Activated gamma-delta T cell treated with anti-CD3 and anti-CD28 coated beads, Interleukin-2, amount 50 U/mL, for 16 hours (primary cell): ENCODE results near the gene SLC47A1.
"Not testable (repeated sequence)": the region's sequence is repeated elsewhere in the genome, so short reads cannot be mapped to it uniquely, and the experiment has no call there.

Source experiments
- DNase-seq: peaks from one replicate; pipeline ENCODE4 v3.0.0-alpha.2; 2020; ENCODE audit warnings: low read depth

The SLC47A1 gene, protein sequence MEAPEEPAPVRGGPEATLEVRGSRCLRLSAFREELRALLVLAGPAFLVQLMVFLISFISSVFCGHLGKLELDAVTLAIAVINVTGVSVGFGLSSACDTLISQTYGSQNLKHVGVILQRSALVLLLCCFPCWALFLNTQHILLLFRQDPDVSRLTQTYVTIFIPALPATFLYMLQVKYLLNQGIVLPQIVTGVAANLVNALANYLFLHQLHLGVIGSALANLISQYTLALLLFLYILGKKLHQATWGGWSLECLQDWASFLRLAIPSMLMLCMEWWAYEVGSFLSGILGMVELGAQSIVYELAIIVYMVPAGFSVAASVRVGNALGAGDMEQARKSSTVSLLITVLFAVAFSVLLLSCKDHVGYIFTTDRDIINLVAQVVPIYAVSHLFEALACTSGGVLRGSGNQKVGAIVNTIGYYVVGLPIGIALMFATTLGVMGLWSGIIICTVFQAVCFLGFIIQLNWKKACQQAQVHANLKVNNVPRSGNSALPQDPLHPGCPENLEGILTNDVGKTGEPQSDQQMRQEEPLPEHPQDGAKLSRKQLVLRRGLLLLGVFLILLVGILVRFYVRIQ

GRCh38 chr17:19533718-19534561 is at the start of gene SLC47A1:
Gene SLC47A1, plus strand, starts transcription at chr17:19533854. Its CDS starts 86 bp downstream, at chr17:19533940.
- DNase-seq = no peak

- no peak for DNase-seq
Observed at GRCh38 chr17:19485800-19486340, 47.8 kb upstream of the SLC47A1 start.

GRCh38 chr17:19486351-19487023 is 47.2 kb upstream of the SLC47A1 start:
- no peak for DNase-seq

GRCh38 chr17:19487024-19487600 is 46.5 kb upstream of the SLC47A1 start:
- DNase-seq = no peak

- DNase-seq = no peak
Observed at GRCh38 chr17:19492141-19492540, 41.5 kb upstream of the SLC47A1 start.

GRCh38 chr17:19494961-19495806 is 38.5 kb upstream of the SLC47A1 start:
- no peak for DNase-seq

DNA sequence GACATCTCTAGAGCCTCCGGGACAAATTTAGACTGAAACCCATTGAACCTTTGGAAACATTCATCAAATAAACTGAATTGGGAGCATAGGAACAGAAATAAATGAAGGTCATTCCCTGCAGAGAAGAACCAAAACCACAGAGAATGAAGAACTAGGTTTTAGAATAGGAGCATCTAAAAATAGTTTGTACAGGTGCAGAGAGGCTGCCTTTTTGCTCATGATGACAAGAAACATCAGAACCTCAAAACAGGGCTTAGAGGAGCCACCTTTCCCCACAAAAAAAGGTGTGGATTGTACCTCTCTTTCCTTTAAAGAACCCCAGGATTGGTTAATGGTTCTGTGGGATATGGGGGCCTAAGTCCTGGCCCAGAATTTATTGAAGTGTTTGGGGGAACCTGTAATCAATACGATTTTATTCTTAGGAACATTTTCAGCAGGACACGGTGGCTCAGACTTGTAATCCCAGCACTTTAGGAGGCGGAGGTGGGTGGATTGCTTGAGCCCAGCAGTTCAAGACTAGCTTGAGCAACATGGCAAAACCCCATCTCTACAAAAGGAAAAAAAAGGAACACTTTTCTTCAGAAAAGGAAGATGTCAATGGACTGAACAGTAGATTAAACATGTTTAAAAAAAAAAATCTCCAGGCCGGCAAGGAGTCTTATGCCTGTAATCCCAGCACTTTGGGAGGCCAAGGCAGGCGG is 37.7 kb upstream of the SLC47A1 start:
- DNase-seq = no peak

GRCh38 chr17:19497624-19498023 is 36.0 kb upstream of the SLC47A1 start:
- DNase-seq = no peak

DNA sequence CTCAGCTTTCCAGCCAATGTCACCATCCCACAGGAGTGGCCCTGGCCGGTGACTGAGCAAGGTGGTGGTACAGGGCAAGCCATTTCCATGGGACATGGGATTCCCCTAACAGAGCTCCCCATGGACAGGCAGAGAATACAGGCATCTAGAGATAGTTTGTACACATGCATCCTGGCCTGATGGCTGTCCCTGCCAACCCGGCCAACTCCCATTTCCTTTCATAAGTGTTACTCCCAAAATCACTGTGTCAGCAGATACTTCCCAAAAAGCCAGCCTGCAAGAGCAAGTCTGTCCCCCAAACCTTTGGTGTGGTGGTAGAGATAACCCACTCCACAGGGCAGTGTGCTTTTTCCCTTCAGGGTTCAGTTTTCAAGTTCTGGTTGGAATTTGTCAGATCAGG is 32.4 kb upstream of the SLC47A1 start:
- no peak for DNase-seq

GRCh38 chr17:19502517-19502916 is 31.1 kb upstream of the SLC47A1 start:
- DNase-seq = peak; percentile 16

- DNase-seq = not testable (repeated sequence)
Observed at GRCh38 chr17:19505561-19505960, 28.1 kb upstream of the SLC47A1 start.

- peak; percentile 74 for DNase-seq
Observed at GRCh38 chr17:19507775-19508576, 25.7 kb upstream of the SLC47A1 start.

- DNase-seq = no peak
Observed at GRCh38 chr17:19508577-19508867, 25.1 kb upstream of the SLC47A1 start.

GRCh38 chr17:19509281-19509852 is 24.3 kb upstream of the SLC47A1 start:
- DNase-seq = not testable (repeated sequence)

- DNase-seq = no peak
Observed at GRCh38 chr17:19510903-19511302, 22.8 kb upstream of the SLC47A1 start.

GRCh38 chr17:19513897-19514488 is 19.7 kb upstream of the SLC47A1 start:
- peak; percentile 42 for DNase-seq

GRCh38 chr17:19517699-19518098 is 16.0 kb upstream of the SLC47A1 start:
- DNase-seq = no peak
